T-helper 1 cell (primary cell): ENCODE measurements around the gene DLGAP4.

Source experiments
- DNase-seq, 5 donors: peaks; one replicate each; pipeline ENCODE4 v3.0.0-alpha.2; 2012 to 2020

The DLGAP4 gene

GRCh38 chr20:36411861-36412454 is 105.8 kb downstream of the DLGAP4 start:
- no peak for DNase-seq

- DNase-seq = no peak
Observed at GRCh38 chr20:36415475-36416002, 109.4 kb downstream of the DLGAP4 start.

- DNase-seq = no peak
Observed at GRCh38 chr20:36418711-36419110, 112.6 kb downstream of the DLGAP4 start.

- no peak for DNase-seq
Observed at GRCh38 chr20:36421641-36422040, 115.5 kb downstream of the DLGAP4 start.

DNA sequence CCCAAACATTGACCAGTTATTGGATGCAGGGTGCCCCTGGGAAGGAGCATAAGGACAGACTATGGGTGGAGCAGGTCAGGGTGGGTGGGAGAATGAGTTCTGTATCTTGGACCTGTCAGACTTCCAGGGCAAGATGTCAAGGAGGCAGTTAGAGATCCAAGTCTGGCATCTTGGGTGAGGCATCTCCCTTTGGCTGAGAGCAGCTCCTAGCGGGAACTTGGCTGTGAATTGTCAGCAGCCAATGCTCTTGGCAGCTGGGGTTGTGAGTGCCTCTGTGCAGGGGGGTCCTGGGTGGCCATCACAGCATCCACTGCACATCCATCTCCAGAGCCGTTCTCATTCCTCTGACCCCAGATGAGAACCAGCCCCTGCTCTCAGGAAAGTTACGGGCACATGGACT is 118.2 kb downstream of the DLGAP4 start:
- DNase-seq = no peak

GRCh38 chr20:36425166-36425565 is 119.0 kb downstream of the DLGAP4 start:
- no peak for DNase-seq

- no peak for DNase-seq
Observed at GRCh38 chr20:36431604-36432003, 125.5 kb downstream of the DLGAP4 start.

DNA sequence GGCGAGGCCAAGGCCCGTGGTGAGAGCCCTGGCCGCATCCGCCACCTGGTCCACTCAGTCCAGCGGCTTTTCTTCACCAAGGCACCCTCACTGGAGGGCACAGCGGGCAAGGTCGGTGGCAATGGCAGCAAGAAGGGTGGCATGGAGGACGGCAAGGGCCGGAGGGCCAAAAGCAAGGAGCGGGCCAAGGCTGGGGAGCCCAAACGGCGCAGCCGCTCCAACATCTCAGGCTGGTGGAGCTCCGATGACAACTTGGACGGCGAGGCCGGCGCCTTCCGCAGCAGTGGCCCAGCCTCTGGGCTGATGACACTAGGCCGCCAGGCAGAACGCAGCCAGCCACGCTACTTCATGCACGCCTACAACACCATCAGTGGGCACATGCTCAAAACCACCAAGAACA is 126.0 kb downstream of the DLGAP4 start:
- DNase-seq = no peak

DNA sequence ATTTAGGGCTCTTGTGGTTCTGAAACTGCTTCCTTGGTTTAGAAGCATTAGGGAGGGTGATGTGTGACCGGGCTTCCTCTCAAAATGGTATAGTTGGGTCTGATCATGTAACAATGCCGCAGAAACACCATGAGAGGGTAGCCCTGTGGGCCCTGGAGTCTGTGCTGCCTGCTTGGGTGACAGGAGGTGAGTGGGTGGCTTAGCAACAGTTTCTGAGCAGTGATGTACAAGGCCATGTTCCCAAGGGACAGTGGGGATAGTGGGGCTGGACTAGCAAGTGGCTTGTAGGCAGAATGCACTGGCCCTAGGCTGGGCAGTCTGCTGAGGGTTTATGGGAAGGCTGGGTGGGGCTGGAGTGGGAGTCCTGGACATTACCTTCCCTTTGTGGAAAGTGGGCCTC is 128.2 kb downstream of the DLGAP4 start:
- no peak for DNase-seq

GRCh38 chr20:36435124-36435523 is 129.0 kb downstream of the DLGAP4 start:
- no peak for DNase-seq

GRCh38 chr20:36435592-36436541 is 129.7 kb downstream of the DLGAP4 start:
- DNase-seq = peak; percentile 68 to 88 (median 75)

DNA sequence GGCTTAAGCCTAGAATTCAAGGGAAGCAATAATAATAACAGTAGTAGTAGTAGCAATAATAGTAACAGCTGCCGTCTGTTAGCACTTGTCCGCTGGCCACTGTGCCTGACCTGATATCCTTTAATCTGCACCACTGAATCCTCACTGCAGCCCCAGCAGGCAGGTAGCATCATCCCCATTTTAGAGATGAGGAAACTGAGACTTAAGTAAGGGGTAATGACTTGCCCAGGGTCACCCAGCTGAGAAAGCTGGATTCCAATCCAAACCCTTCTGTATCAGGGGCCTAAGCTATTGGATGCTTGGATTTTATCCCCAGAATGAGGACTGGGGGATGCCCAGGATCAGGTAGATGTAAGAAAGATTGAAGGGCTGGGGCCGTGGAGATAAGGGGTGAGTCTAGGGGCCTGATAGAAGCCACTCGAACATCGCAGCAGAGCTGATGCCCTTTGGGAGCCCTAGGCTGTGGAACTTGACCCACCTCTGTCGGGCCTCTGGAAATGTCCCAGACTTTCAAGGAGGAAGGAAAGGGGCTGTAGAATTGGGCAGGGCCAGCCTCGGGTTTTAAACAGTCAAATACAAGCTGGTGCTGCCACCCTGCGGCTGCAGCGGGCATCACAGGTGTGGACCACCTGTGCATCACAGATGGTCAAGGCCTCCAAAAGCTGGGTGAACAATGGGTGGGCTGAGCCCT is 133.0 kb downstream of the DLGAP4 start:
- DNase-seq = peak; percentile 23 to 48 (median 42)

- no peak for DNase-seq
Observed at GRCh38 chr20:36439731-36440072, 133.6 kb downstream of the DLGAP4 start.

- DNase-seq = no peak
Observed at GRCh38 chr20:36440370-36441026, 134.4 kb downstream of the DLGAP4 start.

DNA sequence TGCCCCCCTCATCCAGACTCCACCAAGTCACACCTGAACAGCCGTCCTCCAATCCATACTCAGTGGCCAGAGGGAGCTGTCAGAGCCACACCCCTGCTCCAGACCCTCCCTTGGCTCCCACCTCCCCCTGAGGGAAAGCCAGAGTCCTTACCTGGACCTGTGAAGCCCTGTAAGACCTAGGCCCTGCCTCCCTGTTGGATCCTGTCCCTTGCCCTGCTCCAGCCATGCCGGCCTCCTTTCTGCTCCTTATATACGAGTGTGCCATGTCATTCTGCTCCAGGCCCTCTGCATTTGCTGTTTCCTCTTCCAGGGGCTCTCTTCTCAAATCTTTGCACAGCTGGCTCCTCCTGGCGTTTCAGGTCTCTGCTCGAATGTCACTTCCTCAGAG is 134.9 kb downstream of the DLGAP4 start:
- no peak for DNase-seq

DNA sequence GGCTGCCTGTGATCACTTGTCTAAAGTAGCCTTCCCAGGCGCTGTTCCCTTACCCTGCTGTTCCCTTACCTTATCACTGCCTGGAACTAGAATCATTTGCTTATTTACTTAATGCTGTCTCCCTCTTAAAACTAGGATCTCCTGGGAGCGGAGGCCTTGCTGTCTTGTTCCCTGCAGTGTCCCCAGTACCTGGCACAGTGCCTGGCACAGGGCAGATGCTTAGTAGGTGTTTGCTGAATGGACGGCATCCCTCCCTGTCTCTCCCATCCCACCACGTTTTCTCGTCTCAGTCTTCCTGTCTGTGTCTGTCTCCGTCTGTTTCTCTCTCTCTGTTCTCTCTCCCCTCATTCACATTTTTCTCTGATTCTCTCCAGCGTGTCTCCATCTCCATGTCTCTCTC is 135.3 kb downstream of the DLGAP4 start:
- no peak for DNase-seq

DNA sequence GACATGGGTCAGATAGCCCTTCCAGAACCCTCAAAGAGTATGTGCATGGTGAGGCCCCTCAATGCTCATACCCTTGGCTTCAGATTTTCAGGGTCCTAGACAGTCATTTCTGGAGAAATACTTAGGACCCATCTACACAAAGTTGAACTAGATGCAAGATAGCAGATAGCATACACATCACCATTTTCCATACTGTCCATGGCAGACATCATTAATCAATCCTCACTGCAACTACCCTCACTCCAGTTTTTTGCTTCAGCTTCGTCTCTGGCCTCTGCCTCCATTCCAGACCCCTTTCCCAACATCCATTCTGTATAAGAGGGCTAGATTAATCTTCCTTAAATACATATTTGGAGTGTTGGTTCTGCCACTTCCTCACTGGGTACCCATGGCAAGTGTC is 139.7 kb downstream of the DLGAP4 start:
- no peak for DNase-seq

DNA sequence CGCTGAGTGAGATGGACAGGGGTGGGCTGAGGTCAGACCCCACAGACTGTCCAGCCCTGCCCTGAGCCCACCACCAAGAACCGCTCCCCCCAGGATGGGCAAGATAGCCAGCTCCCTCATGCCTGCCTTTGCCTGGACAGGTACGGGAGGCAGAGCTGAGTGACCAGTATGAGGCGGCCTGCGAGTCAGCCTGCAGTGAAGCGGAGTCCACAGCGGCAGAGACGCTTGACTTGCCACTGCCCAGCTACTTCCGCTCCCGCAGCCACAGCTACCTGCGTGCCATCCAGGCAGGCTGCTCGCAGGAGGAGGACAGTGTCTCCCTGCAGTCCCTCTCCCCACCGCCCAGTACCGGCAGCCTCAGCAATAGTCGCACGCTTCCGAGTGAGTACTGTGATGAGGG is 140.4 kb downstream of the DLGAP4 start:
- DNase-seq = no peak

GRCh38 chr20:36447101-36447500 is 141.0 kb downstream of the DLGAP4 start:
- DNase-seq = no peak

DNA sequence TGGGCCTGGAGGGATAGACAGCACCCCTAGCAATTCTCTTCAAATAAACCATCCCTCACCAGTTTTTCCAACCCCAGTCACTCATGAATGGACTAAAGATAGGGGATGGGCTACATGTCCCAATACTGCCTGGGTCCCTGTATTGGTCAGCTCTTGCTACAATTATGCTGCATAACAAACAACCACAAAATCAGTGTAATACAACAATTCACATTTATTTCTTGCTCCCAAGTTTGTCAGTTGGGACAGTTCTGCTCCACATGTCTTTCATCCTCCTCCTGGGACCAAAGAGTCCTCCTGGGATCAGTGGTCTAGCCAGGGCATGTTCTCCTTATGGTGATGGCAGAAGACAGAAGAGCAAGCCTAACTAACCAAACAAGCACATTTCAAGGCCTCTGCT is 143.5 kb downstream of the DLGAP4 start:
- no peak for DNase-seq

- no peak for DNase-seq
Observed at GRCh38 chr20:36454332-36454697, 148.2 kb downstream of the DLGAP4 start.

DNA sequence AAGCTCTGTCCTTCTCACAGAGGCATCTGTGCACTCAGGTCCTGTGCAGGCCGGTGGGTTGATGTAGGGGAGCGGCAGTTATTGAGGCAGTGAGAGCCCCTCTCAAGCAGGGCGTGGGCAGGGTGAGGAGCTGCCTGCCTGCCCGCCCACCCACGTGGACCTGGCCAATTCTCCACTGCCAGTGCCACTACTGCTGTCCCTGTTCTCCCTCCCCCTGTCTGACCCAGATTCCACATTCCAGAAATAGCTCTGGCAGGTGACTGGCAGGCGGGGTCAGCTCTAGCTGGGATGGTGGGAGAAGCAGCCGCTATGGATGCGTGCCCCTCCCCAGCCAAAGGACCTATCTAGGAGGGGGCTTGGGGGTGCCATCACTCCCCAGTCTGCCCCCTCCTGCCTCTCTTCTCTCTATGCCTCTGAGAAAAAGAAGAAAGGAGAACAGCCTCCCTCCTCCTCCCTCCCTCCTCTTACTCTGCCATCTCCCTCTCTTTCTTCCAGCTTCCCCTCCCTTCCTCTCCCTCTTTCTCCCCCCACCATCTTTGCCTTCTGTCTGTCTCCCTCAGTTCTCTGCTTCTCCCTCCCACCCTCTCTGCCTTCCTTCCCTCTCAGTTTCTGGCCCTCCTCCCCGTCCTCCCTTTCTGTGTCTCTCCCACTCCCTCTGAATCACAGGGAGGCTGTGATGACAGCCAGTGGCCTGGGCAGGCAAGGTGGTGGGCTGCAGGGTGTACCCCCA is 148.7 kb downstream of the DLGAP4 start:
- no peak for DNase-seq
